SK-N-SH treated with all-trans-retinoic acid at 6 μM for 48 hours (cell line): ENCODE results near the gene MIDN.

Source experiments
- ATAC-seq: fragments of 200-7000 bp; cut with Tn5 transposase; 3 replicates; pipeline ENCODE4 v1.9.1; 2020; ENCODE audit warnings: mild to moderate bottlenecking, moderate library complexity
- BACH2 ChIP-seq: fragments of 250-450 bp; sonication (Bioruptor Pico); IDR thresholded peaks from 2 replicates; pipeline ENCODE4 v1.9.0; 2021; ENCODE audit warnings: mild to moderate bottlenecking, borderline replicate concordance
- CSDC2 ChIP-seq: fragments of 250-450 bp; sonication (Bioruptor Pico); IDR thresholded peaks from 2 replicates; pipeline ENCODE4 v1.5.0; 2020; ENCODE audit warnings: mild to moderate bottlenecking, moderate library complexity
- ESRRG ChIP-seq: fragments of 250-450 bp; sonication (Bioruptor Pico); IDR thresholded peaks from 2 replicates; pipeline ENCODE4 v1.6.1; 2021; ENCODE audit warnings: mild to moderate bottlenecking
- OSR1 ChIP-seq: fragments of 250-450 bp; sonication (Bioruptor Pico); IDR thresholded peaks from 2 replicates; pipeline ENCODE4 v1.8.0; 2022; ENCODE audit warnings: moderate library complexity, mild to moderate bottlenecking, inconsistent platforms
- PPARA ChIP-seq: fragments of 250-450 bp; sonication (Bioruptor Pico); IDR thresholded peaks from 2 replicates; pipeline ENCODE4 v1.5.0; 2020; ENCODE audit warnings: mild to moderate bottlenecking, borderline replicate concordance
- RARB ChIP-seq: fragments of 250-450 bp; sonication (Bioruptor Pico); IDR thresholded peaks from 2 replicates; pipeline ENCODE4 v1.8.0; 2021; ENCODE audit warnings: mild to moderate bottlenecking, moderate library complexity
- SNAI2 ChIP-seq: fragments of 250-450 bp; sonication (Bioruptor Pico); IDR thresholded peaks from 2 replicates; pipeline ENCODE4 v1.5.0; 2020; ENCODE audit warnings: mild to moderate bottlenecking, moderate library complexity
- TCF4 ChIP-seq: fragments of 250-450 bp; sonication (Bioruptor Pico); IDR thresholded peaks from 2 replicates; pipeline ENCODE4 v1.8.0; 2021; ENCODE audit warnings: mild to moderate bottlenecking, moderate library complexity, borderline replicate concordance
- TOX ChIP-seq: fragments of 250-450 bp; sonication (Bioruptor Pico); IDR thresholded peaks from 2 replicates; pipeline ENCODE4 v1.8.0; 2021; ENCODE audit warnings: mild to moderate bottlenecking, moderate library complexity, borderline replicate concordance
- ZC3H10 ChIP-seq: fragments of 250-450 bp; sonication (Bioruptor Pico); IDR thresholded peaks from 2 replicates; pipeline ENCODE4 v1.5.1; 2021; ENCODE audit warnings: mild to moderate bottlenecking, moderate library complexity
- ZFP3 ChIP-seq: fragments of 250-450 bp; sonication (Bioruptor Pico); IDR thresholded peaks from 2 replicates; pipeline ENCODE4 v1.5.0; 2020; ENCODE audit warnings: mild to moderate bottlenecking, moderate library complexity
- ZFP30 ChIP-seq: fragments of 450-650 bp; formaldehyde crosslinking; IDR thresholded peaks from 2 replicates; pipeline ENCODE4 v1.5.0; 2022; ENCODE audit warnings: mild to moderate bottlenecking, moderate library complexity
- ZNF565 ChIP-seq: fragments of 450-650 bp; formaldehyde crosslinking; conservative IDR thresholded peaks from 2 replicates; pipeline ENCODE4 v1.5.0; 2020; ENCODE audit warnings: low read depth, mild to moderate bottlenecking, moderate library complexity
- ZNF70 ChIP-seq: fragments of 450-650 bp; formaldehyde crosslinking; IDR thresholded peaks from 2 replicates; pipeline ENCODE4 v1.5.0; 2020; ENCODE audit warnings: mild to moderate bottlenecking, moderate library complexity
- ZNF8 ChIP-seq: fragments of 450-650 bp; formaldehyde crosslinking; IDR thresholded peaks from 2 replicates; pipeline ENCODE4 v1.5.0; 2020; ENCODE audit warnings: mild to moderate bottlenecking, moderate library complexity
- TF ChIP-seq, protein P1 (sequence below): fragments of 250-450 bp; sonication (Bioruptor Pico); IDR thresholded peaks from 2 replicates; pipeline ENCODE4 v1.5.1; 2020; ENCODE audit warnings: low read depth, mild to moderate bottlenecking, moderate library complexity
- TF ChIP-seq, protein P2 (sequence below): fragments of 250-450 bp; sonication (Bioruptor Pico); IDR thresholded peaks from 2 replicates; pipeline ENCODE4 v1.5.0; 2020; ENCODE audit warnings: mild to moderate bottlenecking, moderate library complexity
- TF ChIP-seq, protein P3 (sequence below): fragments of 250-450 bp; sonication (Bioruptor Pico); IDR thresholded peaks from 2 replicates; pipeline ENCODE4 v1.8.0; 2020; ENCODE audit warnings: mild to moderate bottlenecking, moderate library complexity, borderline replicate concordance
- TF ChIP-seq, protein P4 (sequence below): fragments of 250-450 bp; sonication (Bioruptor Pico); IDR thresholded peaks from 2 replicates; pipeline ENCODE4 v1.5.1; 2021; ENCODE audit warnings: mild to moderate bottlenecking, moderate library complexity

Gene MIDN

DNA sequence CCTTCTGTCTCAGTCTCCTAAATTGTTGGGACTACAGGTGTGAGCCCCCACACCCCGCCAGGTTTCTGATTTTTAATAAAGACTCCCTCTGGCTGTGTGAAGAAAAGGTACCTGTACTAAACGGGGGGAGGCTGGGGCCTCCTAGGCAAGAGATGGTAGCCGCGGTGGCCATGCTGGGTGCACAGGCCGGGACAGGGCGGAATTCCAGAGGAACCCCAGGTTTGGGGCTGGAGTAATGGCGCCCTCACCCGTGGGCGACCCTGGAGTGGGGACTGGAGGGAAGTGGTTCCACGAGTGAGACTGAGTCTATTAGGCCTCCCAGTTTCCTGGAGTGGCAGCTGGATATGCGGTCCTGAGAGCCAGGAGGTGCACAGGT is 9.0 kb upstream of the MIDN start:
- ATAC-seq = no peak
- TF ChIP-seq, protein P1, sequence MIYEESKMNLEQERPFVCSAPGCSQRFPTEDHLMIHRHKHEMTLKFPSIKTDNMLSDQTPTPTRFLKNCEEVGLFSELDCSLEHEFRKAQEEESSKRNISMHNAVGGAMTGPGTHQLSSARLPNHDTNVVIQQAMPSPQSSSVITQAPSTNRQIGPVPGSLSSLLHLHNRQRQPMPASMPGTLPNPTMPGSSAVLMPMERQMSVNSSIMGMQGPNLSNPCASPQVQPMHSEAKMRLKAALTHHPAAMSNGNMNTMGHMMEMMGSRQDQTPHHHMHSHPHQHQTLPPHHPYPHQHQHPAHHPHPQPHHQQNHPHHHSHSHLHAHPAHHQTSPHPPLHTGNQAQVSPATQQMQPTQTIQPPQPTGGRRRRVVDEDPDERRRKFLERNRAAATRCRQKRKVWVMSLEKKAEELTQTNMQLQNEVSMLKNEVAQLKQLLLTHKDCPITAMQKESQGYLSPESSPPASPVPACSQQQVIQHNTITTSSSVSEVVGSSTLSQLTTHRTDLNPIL (CRISPR knock-in tag) = no peak
- TF ChIP-seq ZC3H10 (CRISPR knock-in tag) (no peak), ZNF565 (CRISPR knock-in tag) (no peak), SNAI2 (CRISPR knock-in tag) (no peak), ZFP3 (CRISPR knock-in tag) (no peak), CSDC2 (CRISPR knock-in tag) (no peak), ZNF8 (no peak), TOX (no peak), ZNF70 (no peak), PPARA (CRISPR knock-in tag) (no peak), TCF4 (CRISPR knock-in tag) (no peak), ESRRG (CRISPR knock-in tag) (no peak), OSR1 (CRISPR knock-in tag) (no peak)
- TF ChIP-seq, protein P2, sequence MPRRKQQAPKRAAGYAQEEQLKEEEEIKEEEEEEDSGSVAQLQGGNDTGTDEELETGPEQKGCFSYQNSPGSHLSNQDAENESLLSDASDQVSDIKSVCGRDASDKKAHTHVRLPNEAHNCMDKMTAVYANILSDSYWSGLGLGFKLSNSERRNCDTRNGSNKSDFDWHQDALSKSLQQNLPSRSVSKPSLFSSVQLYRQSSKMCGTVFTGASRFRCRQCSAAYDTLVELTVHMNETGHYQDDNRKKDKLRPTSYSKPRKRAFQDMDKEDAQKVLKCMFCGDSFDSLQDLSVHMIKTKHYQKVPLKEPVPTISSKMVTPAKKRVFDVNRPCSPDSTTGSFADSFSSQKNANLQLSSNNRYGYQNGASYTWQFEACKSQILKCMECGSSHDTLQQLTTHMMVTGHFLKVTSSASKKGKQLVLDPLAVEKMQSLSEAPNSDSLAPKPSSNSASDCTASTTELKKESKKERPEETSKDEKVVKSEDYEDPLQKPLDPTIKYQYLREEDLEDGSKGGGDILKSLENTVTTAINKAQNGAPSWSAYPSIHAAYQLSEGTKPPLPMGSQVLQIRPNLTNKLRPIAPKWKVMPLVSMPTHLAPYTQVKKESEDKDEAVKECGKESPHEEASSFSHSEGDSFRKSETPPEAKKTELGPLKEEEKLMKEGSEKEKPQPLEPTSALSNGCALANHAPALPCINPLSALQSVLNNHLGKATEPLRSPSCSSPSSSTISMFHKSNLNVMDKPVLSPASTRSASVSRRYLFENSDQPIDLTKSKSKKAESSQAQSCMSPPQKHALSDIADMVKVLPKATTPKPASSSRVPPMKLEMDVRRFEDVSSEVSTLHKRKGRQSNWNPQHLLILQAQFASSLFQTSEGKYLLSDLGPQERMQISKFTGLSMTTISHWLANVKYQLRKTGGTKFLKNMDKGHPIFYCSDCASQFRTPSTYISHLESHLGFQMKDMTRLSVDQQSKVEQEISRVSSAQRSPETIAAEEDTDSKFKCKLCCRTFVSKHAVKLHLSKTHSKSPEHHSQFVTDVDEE (CRISPR knock-in tag) = no peak
- TF ChIP-seq, protein P3, sequence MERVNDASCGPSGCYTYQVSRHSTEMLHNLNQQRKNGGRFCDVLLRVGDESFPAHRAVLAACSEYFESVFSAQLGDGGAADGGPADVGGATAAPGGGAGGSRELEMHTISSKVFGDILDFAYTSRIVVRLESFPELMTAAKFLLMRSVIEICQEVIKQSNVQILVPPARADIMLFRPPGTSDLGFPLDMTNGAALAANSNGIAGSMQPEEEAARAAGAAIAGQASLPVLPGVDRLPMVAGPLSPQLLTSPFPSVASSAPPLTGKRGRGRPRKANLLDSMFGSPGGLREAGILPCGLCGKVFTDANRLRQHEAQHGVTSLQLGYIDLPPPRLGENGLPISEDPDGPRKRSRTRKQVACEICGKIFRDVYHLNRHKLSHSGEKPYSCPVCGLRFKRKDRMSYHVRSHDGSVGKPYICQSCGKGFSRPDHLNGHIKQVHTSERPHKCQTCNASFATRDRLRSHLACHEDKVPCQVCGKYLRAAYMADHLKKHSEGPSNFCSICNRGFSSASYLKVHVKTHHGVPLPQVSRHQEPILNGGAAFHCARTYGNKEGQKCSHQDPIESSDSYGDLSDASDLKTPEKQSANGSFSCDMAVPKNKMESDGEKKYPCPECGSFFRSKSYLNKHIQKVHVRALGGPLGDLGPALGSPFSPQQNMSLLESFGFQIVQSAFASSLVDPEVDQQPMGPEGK (CRISPR knock-in tag) = no peak

DNA sequence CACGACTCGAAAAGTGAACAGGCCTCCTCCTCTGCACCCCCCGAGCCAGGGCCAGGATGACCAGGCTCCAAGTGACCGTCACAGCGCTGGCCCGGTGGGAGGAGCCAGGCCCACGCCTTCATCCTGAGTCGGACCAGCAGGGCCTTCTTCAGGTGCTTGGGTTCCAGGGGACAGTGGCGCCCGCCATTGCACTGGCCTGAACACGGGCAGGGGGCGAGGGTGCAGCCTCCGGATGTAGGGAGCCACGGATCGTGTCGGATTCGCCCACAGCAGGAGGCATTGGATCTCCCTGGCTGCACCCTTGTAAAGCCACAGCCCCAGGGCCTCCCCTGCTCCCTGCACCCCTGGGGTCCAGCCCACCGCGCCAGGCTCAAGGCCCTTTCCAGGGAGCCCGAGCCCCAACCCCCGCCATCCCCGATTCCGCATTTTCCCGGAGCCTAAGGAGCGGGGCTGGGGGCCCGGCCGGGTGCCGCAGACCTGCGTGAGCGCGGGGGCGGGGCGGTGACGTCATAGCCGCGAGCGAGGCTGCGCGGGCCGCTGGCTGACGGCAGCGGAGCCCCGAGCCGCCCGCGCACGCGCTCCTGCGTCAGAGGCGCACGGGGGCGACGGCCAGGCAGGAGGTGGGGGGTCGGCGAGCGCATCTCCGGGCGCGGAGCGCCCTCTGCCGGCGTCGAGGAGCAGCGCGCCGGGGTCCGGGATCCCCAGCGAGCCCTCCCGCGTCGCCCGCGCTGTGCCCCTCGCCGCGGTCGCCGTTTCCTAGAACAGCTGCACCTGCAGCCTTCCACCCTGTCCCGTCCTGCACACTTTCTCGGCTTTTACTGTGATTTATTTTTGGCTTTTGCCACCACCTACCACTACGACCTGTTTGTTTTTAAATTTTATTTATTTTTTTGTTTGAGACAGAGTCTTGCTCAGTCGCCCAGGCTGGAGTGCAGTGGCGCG is 8.3 kb upstream of the MIDN start:
- ATAC-seq = peak; percentile 32
- TF ChIP-seq PPARA (CRISPR knock-in tag) (0 out of 2 replicates have a peak, but pooled peaks have one; percentile 15), CSDC2 (CRISPR knock-in tag) (no peak), ESRRG (CRISPR knock-in tag) (no peak), ZNF8 (no peak), BACH2 (CRISPR knock-in tag) (no peak), ZFP30 (CRISPR knock-in tag) (peak; percentile 23; the same call in 1 of the 2 replicates), ZC3H10 (CRISPR knock-in tag) (no peak), TOX (no peak)
- TF ChIP-seq, protein P1 (CRISPR knock-in tag) = no peak
- TF ChIP-seq, protein P3 (CRISPR knock-in tag) = 0 out of 2 replicates have a peak, but pooled peaks have one; percentile 22

DNA sequence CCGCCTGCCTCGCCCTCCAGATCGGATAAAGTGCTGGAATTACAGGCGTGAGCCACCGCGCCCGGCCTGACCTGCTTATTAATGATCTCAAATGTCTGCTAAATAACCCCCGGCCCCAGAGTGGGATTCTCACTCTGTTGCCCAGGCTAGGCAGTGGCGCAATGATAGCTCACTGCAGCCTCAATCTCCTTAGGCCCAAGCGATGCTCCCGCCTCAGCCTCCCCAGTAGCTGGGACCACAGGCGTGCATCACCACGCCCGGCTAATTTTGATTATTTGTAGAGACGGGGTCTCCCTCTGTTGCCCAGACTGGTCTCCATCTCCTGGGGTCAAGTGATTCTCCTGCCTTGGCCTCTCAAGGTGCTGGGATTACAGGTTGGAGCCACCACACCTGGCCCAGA is 7.5 kb upstream of the MIDN start:
- ATAC-seq = no peak
- TF ChIP-seq ZNF565 (CRISPR knock-in tag) (no peak), ZC3H10 (CRISPR knock-in tag) (no peak), SNAI2 (CRISPR knock-in tag) (no peak), ESRRG (CRISPR knock-in tag) (no peak), RARB (CRISPR knock-in tag) (no peak)
- TF ChIP-seq, protein P4, sequence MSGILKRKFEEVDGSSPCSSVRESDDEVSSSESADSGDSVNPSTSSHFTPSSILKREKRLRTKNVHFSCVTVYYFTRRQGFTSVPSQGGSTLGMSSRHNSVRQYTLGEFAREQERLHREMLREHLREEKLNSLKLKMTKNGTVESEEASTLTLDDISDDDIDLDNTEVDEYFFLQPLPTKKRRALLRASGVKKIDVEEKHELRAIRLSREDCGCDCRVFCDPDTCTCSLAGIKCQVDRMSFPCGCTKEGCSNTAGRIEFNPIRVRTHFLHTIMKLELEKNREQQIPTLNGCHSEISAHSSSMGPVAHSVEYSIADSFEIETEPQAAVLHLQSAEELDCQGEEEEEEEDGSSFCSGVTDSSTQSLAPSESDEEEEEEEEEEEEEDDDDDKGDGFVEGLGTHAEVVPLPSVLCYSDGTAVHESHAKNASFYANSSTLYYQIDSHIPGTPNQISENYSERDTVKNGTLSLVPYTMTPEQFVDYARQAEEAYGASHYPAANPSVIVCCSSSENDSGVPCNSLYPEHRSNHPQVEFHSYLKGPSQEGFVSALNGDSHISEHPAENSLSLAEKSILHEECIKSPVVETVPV (CRISPR knock-in tag) = no peak
